GM18873 (cell line): ENCODE measurements around the gene ZNF519.
"Not testable (repeated sequence)": the region's sequence is repeated elsewhere in the genome, so short reads cannot be mapped to it uniquely, and the experiment has no call there.

ENCODE experiments used
- ATAC-seq: cut with Tn5 transposase; IDR thresholded peaks from one replicate; pipeline ENCODE4 v1.9.1; 2021; ENCODE audit warnings: mild to moderate bottlenecking, moderate library complexity, moderate number of reproducible peaks; ENCODE audit not compliant: unreplicated experiment, low FRiP score

ZNF519 gene

DNA sequence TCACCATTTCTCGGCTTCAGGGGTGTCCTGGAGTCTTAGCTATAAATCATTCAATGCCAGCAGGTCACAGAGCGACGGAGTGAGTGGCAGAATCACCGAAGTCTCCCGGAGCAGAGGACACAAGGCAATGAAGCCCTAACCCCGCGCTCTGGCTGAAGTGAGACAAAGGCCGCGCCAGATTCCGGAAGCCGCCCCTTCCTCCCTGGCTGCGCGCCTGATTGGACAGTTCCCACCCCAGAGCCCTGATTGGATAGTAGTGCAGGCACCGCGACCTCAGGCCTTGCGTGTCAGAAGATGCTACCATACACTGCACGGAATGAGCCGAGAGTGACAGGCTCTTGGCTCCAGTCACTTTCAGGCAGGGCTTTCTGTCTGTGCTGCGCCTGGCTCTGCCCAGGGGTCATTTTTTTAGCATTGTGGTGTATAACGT lies at the start of gene ZNF519:
ZNF519 (minus strand) TSS at position 165 of the 430 bp plus-strand sequence; CDS start at position 7, 158 bp downstream.
- peak; percentile 100 for ATAC-seq

GRCh38 chr18:14179306-14179705 lies 47.1 kb upstream of the ZNF519 start:
- no peak for ATAC-seq

DNA sequence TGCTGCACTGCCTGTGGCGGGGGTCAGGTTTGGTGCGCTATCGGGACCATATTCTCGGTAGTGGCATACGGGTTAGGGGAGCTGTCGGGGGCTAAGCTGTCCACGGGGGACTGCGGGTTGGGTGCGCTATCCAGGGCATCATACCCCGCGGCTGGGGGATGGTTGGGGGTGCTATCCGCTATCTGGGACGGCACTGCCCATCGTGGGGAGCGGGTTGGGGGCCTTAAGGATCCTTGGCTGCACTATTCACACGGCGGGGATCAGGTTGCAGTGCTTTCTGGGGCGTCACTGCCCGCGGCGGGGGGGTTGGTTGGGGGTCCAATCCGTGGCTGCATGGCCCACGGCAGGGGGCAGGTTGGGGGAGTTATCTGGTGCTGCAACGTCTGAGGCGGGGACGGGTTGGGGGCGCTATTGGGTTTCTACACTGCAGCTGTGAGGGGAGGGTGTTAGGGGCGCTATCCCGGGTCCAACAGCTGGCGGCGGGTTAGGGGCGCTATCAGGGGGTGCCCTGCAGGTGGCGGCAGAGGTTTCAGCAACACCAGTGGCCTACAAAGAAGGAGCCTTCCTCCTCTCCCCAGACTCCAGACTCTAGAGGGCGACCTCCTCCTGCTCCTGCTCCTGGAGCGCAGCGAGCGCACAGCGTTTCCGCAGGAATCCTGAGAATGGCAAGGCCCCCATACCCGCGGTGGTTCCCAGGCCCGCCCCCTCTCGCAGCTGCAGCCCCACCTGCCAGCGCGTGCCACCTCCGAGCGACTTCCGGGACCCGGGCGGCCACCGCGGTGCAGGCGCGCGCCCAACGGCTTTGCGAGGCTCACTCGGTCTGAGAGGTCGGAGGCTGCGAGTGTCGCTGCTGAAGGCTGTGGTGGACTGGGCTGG lies 46.3 kb upstream of the ZNF519 start:
- ATAC-seq: peak; percentile 94

DNA sequence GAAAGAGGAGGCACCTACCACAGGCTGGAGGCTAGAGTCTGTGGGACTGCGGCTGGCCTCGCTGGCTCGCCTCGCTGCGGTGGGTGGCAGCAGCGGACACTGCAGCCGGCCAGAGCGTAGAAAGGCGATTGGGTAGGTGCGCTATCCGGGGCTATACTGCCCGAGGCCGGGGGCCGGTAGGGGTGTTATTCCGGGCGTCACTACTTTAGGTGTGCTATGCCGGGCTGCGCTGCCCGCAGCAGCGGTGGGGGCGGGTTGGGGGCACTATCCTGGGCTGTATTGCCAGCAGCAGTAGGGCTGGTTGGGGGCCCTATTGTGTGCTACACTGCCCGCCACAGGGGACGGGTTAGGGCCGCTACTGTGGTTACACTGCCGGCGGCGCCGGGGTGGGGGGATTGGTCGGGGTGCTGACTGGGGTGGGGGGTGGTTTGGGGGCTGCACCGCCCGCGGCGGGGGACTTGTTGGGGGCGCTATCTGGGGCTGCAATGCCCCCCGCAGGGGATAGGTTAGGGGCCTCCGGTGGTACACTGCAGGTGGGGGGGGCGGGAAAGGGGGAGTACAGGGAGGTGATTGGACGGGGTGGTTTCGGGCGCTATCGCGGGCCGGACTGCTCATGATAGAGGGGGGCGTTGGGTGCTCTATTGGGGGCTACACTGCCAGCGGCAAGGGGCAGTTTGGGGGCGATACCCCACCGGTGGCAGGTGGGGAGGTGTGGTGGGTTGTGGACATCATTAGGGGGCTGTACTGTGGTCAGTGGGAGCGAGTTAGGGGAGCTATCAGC lies 45.5 kb upstream of the ZNF519 start:
- ATAC-seq: not testable (repeated sequence)

GRCh38 chr18:14175404-14175803 lies 43.2 kb upstream of the ZNF519 start:
- ATAC-seq: not testable (repeated sequence)

- ATAC-seq: no peak
Measured at GRCh38 chr18:14174706-14175085, 42.5 kb upstream of the ZNF519 start.

DNA sequence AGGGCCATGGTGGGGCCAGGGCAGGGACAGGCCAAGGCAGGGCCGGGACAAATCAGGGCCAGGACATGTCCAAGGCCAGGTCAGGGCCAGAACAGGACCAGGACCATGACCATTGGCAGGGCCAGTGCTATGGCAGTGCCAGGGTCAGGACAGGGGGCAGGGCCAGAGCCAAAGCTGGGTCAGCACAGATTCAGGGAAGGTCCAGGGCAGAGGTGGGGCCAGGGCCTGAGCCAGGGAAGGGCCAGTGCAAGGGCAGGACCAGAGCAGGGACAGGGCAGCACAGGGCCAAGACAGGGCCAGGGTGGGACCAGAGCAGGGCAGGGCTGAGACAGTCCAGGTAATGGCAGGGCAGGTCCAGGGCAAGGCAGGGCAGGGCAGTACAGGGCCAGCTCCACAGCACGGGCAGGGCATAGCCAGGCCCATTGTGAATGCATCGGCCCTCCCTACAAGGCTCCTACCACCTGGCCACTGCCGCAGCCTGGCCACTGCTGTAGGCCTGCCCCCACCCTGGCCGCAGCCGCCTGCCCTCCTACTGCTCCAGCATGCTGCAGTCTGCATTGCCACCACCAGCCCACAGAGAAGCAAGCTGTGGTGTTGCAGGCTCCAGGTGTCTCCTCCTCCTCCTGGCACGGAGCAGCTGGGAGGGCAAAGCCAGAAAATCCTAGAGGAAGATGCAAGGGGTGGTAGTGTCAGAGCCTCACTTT lies 41.9 kb upstream of the ZNF519 start:
- not testable (repeated sequence) for ATAC-seq

- not testable (repeated sequence) for ATAC-seq
Measured at GRCh38 chr18:14173116-14173951, 41.1 kb upstream of the ZNF519 start.

DNA sequence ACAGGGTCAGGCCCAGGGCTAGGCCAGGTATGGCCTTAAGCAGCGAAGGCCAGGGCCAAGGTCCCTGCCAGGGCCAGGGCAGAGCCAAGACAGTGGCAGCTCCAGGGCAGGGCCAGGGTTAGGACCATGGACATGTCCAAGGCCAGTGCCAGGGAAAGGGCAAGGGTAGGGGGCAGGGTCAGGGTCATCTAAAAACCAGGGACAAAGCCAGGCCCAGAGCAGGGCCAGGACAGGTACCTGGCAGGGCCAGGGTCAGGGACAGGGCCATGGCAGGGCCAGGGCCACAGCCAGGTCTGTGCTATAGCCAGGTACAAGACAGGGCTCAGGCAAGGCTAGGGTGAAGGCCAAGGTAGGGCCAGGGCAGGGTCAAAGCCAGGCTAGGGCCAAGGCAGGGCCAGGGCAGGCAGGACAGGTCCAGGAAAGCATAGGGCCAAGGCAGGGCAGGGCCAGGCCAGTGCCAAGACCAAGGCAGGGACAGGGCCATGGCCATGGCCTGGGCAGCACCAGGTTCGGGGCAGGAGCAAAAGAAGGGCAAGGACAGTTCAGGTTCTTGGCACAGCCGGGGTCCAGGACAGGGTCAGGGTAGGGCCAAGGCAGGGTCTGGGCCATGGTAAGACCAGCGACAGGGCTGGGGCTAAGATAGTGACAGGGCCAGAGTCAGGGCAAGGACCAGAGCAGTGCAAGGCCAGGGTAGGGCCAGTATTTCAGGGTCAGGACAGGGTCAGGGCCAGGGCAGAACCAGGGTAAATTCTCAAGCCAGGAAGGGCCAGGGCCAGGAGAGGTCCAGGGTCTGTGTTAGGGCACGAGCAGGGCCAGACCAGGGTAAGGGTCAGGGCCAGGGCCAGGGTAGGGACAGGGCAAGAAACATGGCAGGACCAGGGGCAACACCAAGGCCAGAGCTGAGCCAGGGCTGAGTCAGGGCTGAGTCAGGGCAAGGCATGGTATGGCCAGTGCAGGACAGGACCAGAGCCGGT lies 40.2 kb upstream of the ZNF519 start:
- not testable (repeated sequence) for ATAC-seq

GRCh38 chr18:14171301-14172141 lies 39.3 kb upstream of the ZNF519 start:
- ATAC-seq: not testable (repeated sequence)

- not testable (repeated sequence) for ATAC-seq
Measured at GRCh38 chr18:14170367-14171036, 38.3 kb upstream of the ZNF519 start.

DNA sequence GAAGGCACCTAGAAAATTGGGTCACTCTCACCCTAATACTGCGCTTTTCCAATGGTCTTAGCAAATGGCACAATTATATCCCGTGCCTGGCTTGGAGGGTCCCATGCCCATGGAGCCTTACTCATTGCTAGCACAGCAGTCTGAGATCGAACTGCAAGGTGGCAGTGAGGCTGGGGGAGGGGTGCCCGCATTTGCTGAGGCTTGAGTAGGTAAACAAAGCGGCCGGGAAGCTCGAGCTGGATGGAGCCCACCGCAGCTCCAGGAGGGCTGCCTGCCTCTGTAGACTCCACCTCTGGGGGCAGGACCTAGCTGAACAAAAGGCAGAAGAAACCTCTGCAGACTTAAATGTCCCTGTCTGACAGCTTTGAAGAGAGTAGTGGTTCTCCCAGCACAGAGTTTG lies 30.7 kb upstream of the ZNF519 start:
- not testable (repeated sequence) for ATAC-seq

DNA sequence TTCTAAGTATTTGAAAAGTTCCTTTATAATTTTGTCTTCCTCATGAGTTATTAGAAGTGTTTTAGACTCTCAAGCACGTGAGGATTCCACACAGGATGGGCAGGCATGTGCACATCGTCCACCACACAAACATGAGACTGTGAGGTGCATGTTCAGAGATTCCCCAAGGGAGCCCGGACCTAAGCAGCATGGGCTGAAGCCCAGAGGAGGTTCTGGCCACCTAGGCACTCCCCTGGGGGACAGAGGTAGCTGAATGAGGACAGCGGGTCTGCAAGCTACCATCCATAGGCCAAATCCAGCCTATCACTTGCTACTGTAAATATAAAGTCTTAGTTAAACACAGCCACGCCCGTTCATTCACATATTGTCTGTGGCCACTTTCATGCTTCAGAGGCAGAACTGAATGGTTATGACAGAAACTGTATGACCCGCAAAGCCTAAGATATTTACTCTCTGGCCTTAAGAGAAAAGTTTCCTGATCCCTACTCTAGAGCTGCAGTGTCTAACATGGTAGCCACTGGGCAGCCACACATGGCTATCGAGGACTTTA lies 19.4 kb upstream of the ZNF519 start:
- not testable (repeated sequence) for ATAC-seq

DNA sequence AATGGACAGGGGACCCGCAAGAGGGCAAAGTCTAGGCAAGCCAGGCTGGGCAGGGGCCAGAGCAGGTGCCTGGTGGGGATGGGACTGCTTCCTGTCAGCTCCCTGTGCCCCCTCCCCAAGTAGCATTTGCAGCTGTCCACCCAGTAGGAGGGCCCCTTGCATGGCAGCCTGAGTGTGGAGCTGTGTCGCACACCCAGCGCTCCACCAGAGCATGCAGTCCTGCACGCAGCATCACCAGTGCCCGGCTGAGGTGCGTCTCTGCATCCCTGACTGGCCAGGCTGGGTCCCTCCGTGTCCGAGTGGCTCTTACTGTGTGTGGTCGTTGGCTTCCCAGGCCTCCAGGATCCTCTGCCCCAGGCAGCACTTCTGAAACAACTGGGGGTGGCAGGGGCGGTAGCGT lies 18.5 kb upstream of the ZNF519 start:
- not testable (repeated sequence) for ATAC-seq

- not testable (repeated sequence) for ATAC-seq
Measured at GRCh38 chr18:14149916-14150420, 17.7 kb upstream of the ZNF519 start.

DNA sequence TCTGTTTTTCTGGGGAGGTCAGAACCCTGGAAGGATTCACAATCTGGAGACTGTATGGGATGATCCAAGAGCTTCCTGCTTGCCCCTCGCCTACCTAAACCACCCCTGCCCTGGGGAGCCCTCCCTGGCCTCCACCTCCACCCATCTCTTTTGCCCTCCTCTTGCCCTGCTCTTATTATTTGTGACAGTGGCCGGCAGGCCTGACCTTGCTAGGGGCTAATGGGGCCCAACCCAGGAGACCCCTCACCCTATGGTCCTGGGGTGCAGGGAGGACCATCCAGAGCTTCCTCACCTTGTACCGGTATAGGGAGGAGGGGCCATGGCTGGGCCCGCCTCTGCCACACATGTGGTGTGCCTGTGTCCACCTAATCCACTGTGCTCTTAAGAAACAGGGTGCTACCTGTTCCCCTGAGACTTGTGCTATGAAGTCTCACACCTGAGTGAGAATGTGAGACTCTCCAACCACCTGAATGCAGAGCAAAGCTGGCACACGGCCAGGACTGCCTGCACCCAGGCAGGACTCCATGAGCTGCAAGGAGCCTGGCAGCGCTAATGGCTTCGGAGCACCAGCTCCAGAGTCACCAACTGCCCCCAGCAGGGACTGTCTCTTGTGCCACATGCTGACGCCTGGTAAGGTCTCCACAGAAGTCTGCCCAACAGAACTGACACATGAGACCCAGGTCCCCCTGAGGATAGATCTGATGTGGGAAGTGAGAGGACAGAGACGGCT lies 17.1 kb upstream of the ZNF519 start:
- not testable (repeated sequence) for ATAC-seq
